ENCODE measurements around the gene MT4.

Gene MT4

GRCh38 chr16:56564793-56565477, at the start of gene MT4:
Gene MT4, plus strand, starts transcription at chr16:56565073. Its CDS starts 56 bp downstream, at chr16:56565129.
- Histone ChIP-seq H3K4me1 (ENCODE audit: low read length) (no peaks in the 10 kb centered on the region), H3K9me3 (ENCODE audit: insufficient read depth, low read length) (no peaks in the 10 kb centered on the region), H3K36me3 (replicated peaks; ENCODE audit: low read depth, low read length) (no peaks in the 10 kb centered on the region), H4K20me1 (ENCODE audit: insufficient read depth, low read length) (no peaks in the 10 kb centered on the region), H3K9ac (ENCODE audit: low read length) (no peak within 1 kb of the TSS), H3K79me2 (ENCODE audit: low read length) (no peaks in the 10 kb centered on the region), H2AFZ (ENCODE audit: low read depth, low read length) (no peak within 1 kb of the TSS), H3K27ac (ENCODE audit: low read length) (no peak within 1 kb of the TSS), H3K27me3 (ENCODE audit: low read depth, low read length) (peaks cover 4% of the 10 kb centered on the region), H3K4me2 (ENCODE audit: low read length) (no peak within 1 kb of the TSS), H3K4me3 (ENCODE audit: low read length) (no peak within 1 kb of the TSS)
- no peak for TF ChIP-seq CTCF (IDR thresholded peaks at IDR 0.05; ENCODE audit: low read depth, low read length)
- TF ChIP-seq EZH2phosphoT487 (IDR thresholded peaks at IDR 0.05; ENCODE audit: low read depth) = no peak

- H3K9ac ChIP-seq (ENCODE audit: low read length) = no peak overlapping the region
- H3K4me3 ChIP-seq (ENCODE audit: low read length) = no peak overlapping the region
- H3K9me3 ChIP-seq (ENCODE audit: insufficient read depth, low read length) = no peaks in the 10 kb centered on the region
- no peaks in the 10 kb centered on the region for H3K27me3 ChIP-seq (ENCODE audit: low read depth, low read length)
- no peak overlapping the region for H2AFZ ChIP-seq (ENCODE audit: low read depth, low read length)
- H3K4me1 ChIP-seq (ENCODE audit: low read length) = peaks cover 8% of the 10 kb centered on the region
- TF ChIP-seq CTCF (IDR thresholded peaks at IDR 0.05; ENCODE audit: low read depth, low read length) = no peak
- TF ChIP-seq EZH2phosphoT487 (IDR thresholded peaks at IDR 0.05; ENCODE audit: low read depth) = no peak
- no peaks in the 10 kb centered on the region for H3K79me2 ChIP-seq (ENCODE audit: low read length)
- no peak overlapping the region for H3K4me2 ChIP-seq (ENCODE audit: low read length)
- H3K36me3 ChIP-seq (replicated peaks; ENCODE audit: low read depth, low read length) = peaks cover under 1% of the 10 kb centered on the region
- no peak overlapping the region for H3K27ac ChIP-seq (ENCODE audit: low read length)
- no peaks in the 10 kb centered on the region for H4K20me1 ChIP-seq (ENCODE audit: insufficient read depth, low read length)
These were observed 49.2 kb upstream of the MT4 start for GRCh38 chr16:56515665-56516064.

GRCh38 chr16:56517206-56517605, 47.7 kb upstream of the MT4 start:
- no peak overlapping the region for H3K27ac ChIP-seq (ENCODE audit: low read length)
- peaks cover 8% of the 10 kb centered on the region for H3K4me1 ChIP-seq (ENCODE audit: low read length)
- H3K9me3 ChIP-seq (ENCODE audit: insufficient read depth, low read length) = no peaks in the 10 kb centered on the region
- no peak overlapping the region for H3K4me2 ChIP-seq (ENCODE audit: low read length)
- H3K9ac ChIP-seq (ENCODE audit: low read length) = no peak overlapping the region
- no peak overlapping the region for H3K4me3 ChIP-seq (ENCODE audit: low read length)
- H2AFZ ChIP-seq (ENCODE audit: low read depth, low read length) = no peak overlapping the region
- H4K20me1 ChIP-seq (ENCODE audit: insufficient read depth, low read length) = no peaks in the 10 kb centered on the region
- TF ChIP-seq EZH2phosphoT487 (IDR thresholded peaks at IDR 0.05; ENCODE audit: low read depth) = no peak
- TF ChIP-seq CTCF (IDR thresholded peaks at IDR 0.05; ENCODE audit: low read depth, low read length) = no peak
- no peaks in the 10 kb centered on the region for H3K36me3 ChIP-seq (replicated peaks; ENCODE audit: low read depth, low read length)
- no peaks in the 10 kb centered on the region for H3K27me3 ChIP-seq (ENCODE audit: low read depth, low read length)
- H3K79me2 ChIP-seq (ENCODE audit: low read length) = no peaks in the 10 kb centered on the region

GRCh38 chr16:56518425-56518824, 46.4 kb upstream of the MT4 start:
- H2AFZ ChIP-seq (ENCODE audit: low read depth, low read length) = no peak overlapping the region
- H3K4me3 ChIP-seq (ENCODE audit: low read length) = no peak overlapping the region
- no peak overlapping the region for H3K27ac ChIP-seq (ENCODE audit: low read length)
- no peak for TF ChIP-seq CTCF (IDR thresholded peaks at IDR 0.05; ENCODE audit: low read depth, low read length)
- TF ChIP-seq EZH2phosphoT487 (IDR thresholded peaks at IDR 0.05; ENCODE audit: low read depth) = no peak
- H3K36me3 ChIP-seq (replicated peaks; ENCODE audit: low read depth, low read length) = no peaks in the 10 kb centered on the region
- H3K4me1 ChIP-seq (ENCODE audit: low read length) = peaks cover 8% of the 10 kb centered on the region
- no peak overlapping the region for H3K9ac ChIP-seq (ENCODE audit: low read length)
- no peaks in the 10 kb centered on the region for H4K20me1 ChIP-seq (ENCODE audit: insufficient read depth, low read length)
- H3K79me2 ChIP-seq (ENCODE audit: low read length) = no peaks in the 10 kb centered on the region
- H3K4me2 ChIP-seq (ENCODE audit: low read length) = no peak overlapping the region
- H3K9me3 ChIP-seq (ENCODE audit: insufficient read depth, low read length) = no peaks in the 10 kb centered on the region
- no peaks in the 10 kb centered on the region for H3K27me3 ChIP-seq (ENCODE audit: low read depth, low read length)

Measured in OCI-LY3 (cell line).